BJ (cell line): ENCODE data around the gene MYBPC1. TPM values are rescaled to one million over a fixed set of nuclear protein-coding genes. Genes with fewer than 3 reads are reported as not detected.

Experiments used
- CTCF ChIA-PET: fragments of 350-600 bp; formaldehyde crosslinking; extraction: SDS; loops from one replicate; lab custom pipeline; 2021; ENCODE audit warnings: antibody characterized with exemption, inconsistent platforms; lab: Yijun Ruan, JAX
- POLR2A ChIA-PET: fragments of 300-600 bp; sonication (Branson Sonifier 250); formaldehyde crosslinking; extraction: SDS; loops from one replicate; lab custom pipeline; 2021; ENCODE audit warnings: antibody characterized with exemption; lab: Charles Lee
- DNase-seq: peaks from one replicate; pipeline ENCODE4 v3.0.0-alpha.2; 2011; ENCODE audit warnings: low read depth
- H3K27me3 ChIP-seq: 2 replicates; pipeline ENCODE4 v1.6.0; 2011; ENCODE audit warnings: low read length; ENCODE audit not compliant: control insufficient read depth, insufficient read depth
- H3K36me3 ChIP-seq: 2 replicates; pipeline ENCODE4 v1.5.1; 2011; ENCODE audit warnings: low read length; ENCODE audit not compliant: control insufficient read depth, insufficient read depth
- H3K4me3 ChIP-seq: 2 replicates; pipeline ENCODE4 v1.5.1; 2011; ENCODE audit warnings: low read depth, mild to moderate bottlenecking, control low read depth, low read length
- CTCF ChIP-seq: IDR thresholded peaks from 2 replicates; pipeline ENCODE4 v1.5.1; 2011; ENCODE audit warnings: low read depth, mild to moderate bottlenecking, control low read depth, inconsistent platforms, low read length, moderate library complexity; ENCODE audit not compliant: insufficient read depth
- polyA plus RNA-seq: library from polyadenylated mRNA; depleted of rRNA; stranded (reverse); fragments of >200 nt; gene quantifications from 2 replicates; pipeline ENCODE4 v1.2.3, GENCODE V29; 2011

Gene MYBPC1
- polyA plus RNA-seq, 1 experiment: not detected

GRCh38 chr12:101607894-101608293, 13.1 kb downstream of the MYBPC1 start:
- CTCF ChIA-PET: no interaction called here

GRCh38 chr12:101608301-101609133, 13.7 kb downstream of the MYBPC1 start:
- POLR2A ChIA-PET: no interaction called here
- CTCF ChIA-PET: no interaction called here
- no peak for DNase-seq
- Histone ChIP-seq H3K27me3 (no peaks in the 10 kb centered on the region), H3K4me3 (no peak overlapping the region), H3K36me3 (no peaks in the 10 kb centered on the region)
- no peak for TF ChIP-seq CTCF

More at GRCh38 chr12:101607894-101608293, 13.1 kb downstream of the MYBPC1 start:
- DNase-seq: no peak
- POLR2A ChIA-PET: no interaction called here
- Histone ChIP-seq H3K27me3 (no peaks in the 10 kb centered on the region), H3K36me3 (no peaks in the 10 kb centered on the region), H3K4me3 (no peak overlapping the region)
- TF ChIP-seq CTCF: no peak

GRCh38 chr12:101609198-101609597, 14.4 kb downstream of the MYBPC1 start:
- CTCF ChIA-PET: no interaction called here
- Histone ChIP-seq H3K36me3 (no peaks in the 10 kb centered on the region), H3K4me3 (no peak overlapping the region), H3K27me3 (no peaks in the 10 kb centered on the region)
- no peak for DNase-seq
- POLR2A ChIA-PET: no interaction called here
- no peak for TF ChIP-seq CTCF

GRCh38 chr12:101612160-101612916, 17.6 kb downstream of the MYBPC1 start:
- CTCF ChIA-PET: no interaction called here
- POLR2A ChIA-PET: no interaction called here
- DNase-seq: no peak
- Histone ChIP-seq H3K4me3 (no peak overlapping the region), H3K36me3 (no peaks in the 10 kb centered on the region), H3K27me3 (no peaks in the 10 kb centered on the region)
- TF ChIP-seq CTCF: no peak

- DNase-seq: no peak
- H3K36me3 ChIP-seq: no peaks in the 10 kb centered on the region
- ChIA-PET CTCF (interaction anchor here (1.0 kb wide), 1 partner anchor 28 kb away, joined by 7 read pairs; no protein-coding TSS in a partner anchor), POLR2A (no interaction called here)
- no peak overlapping the region for H3K4me3 ChIP-seq
- no peak for TF ChIP-seq CTCF
- no peaks in the 10 kb centered on the region for H3K27me3 ChIP-seq
Observed at GRCh38 chr12:101616027-101616494, 21.3 kb downstream of the MYBPC1 start.
